SK-N-SH treated with all-trans-retinoic acid at 6 μM for 48 hours (cell line): Measurements from ENCODE around the gene RNF224.

Experiments used
- ATAC-seq: fragments of 200-7000 bp; cut with Tn5 transposase; 3 replicates; pipeline ENCODE4 v1.9.1; 2020; ENCODE audit warnings: mild to moderate bottlenecking, moderate library complexity
- ARNTL ChIP-seq: fragments of 450-650 bp; formaldehyde crosslinking; IDR thresholded peaks from 2 replicates; pipeline ENCODE4 v1.5.0; 2020; ENCODE audit warnings: low read depth, mild to moderate bottlenecking, moderate library complexity, borderline replicate concordance
- BACH2 ChIP-seq: fragments of 250-450 bp; sonication (Bioruptor Pico); IDR thresholded peaks from 2 replicates; pipeline ENCODE4 v1.9.0; 2021; ENCODE audit warnings: mild to moderate bottlenecking, borderline replicate concordance
- CSDC2 ChIP-seq: fragments of 250-450 bp; sonication (Bioruptor Pico); IDR thresholded peaks from 2 replicates; pipeline ENCODE4 v1.5.0; 2020; ENCODE audit warnings: mild to moderate bottlenecking, moderate library complexity
- ESRRG ChIP-seq: fragments of 250-450 bp; sonication (Bioruptor Pico); IDR thresholded peaks from 2 replicates; pipeline ENCODE4 v1.6.1; 2021; ENCODE audit warnings: mild to moderate bottlenecking
- GLIS3 ChIP-seq: fragments of 250-450 bp; sonication (Bioruptor Pico); IDR thresholded peaks from 2 replicates; pipeline ENCODE4 v1.5.0; 2020; ENCODE audit warnings: mild to moderate bottlenecking, moderate library complexity
- ISL1 ChIP-seq: fragments of 250-450 bp; sonication (Bioruptor Pico); IDR thresholded peaks from 2 replicates; pipeline ENCODE4 v2.1.2; 2022; ENCODE audit warnings: mild to moderate bottlenecking, moderate library complexity
- OSR1 ChIP-seq: fragments of 250-450 bp; sonication (Bioruptor Pico); IDR thresholded peaks from 2 replicates; pipeline ENCODE4 v1.8.0; 2022; ENCODE audit warnings: moderate library complexity, mild to moderate bottlenecking, inconsistent platforms
- PPARA ChIP-seq: fragments of 250-450 bp; sonication (Bioruptor Pico); IDR thresholded peaks from 2 replicates; pipeline ENCODE4 v1.5.0; 2020; ENCODE audit warnings: mild to moderate bottlenecking, borderline replicate concordance
- RARB ChIP-seq: fragments of 250-450 bp; sonication (Bioruptor Pico); IDR thresholded peaks from 2 replicates; pipeline ENCODE4 v1.8.0; 2021; ENCODE audit warnings: mild to moderate bottlenecking, moderate library complexity
- SNAI2 ChIP-seq: fragments of 250-450 bp; sonication (Bioruptor Pico); IDR thresholded peaks from 2 replicates; pipeline ENCODE4 v1.5.0; 2020; ENCODE audit warnings: mild to moderate bottlenecking, moderate library complexity
- TCF4 ChIP-seq: fragments of 250-450 bp; sonication (Bioruptor Pico); IDR thresholded peaks from 2 replicates; pipeline ENCODE4 v1.8.0; 2021; ENCODE audit warnings: mild to moderate bottlenecking, moderate library complexity, borderline replicate concordance
- TOX ChIP-seq: fragments of 250-450 bp; sonication (Bioruptor Pico); IDR thresholded peaks from 2 replicates; pipeline ENCODE4 v1.8.0; 2021; ENCODE audit warnings: mild to moderate bottlenecking, moderate library complexity, borderline replicate concordance
- ZC3H10 ChIP-seq: fragments of 250-450 bp; sonication (Bioruptor Pico); IDR thresholded peaks from 2 replicates; pipeline ENCODE4 v1.5.1; 2021; ENCODE audit warnings: mild to moderate bottlenecking, moderate library complexity
- ZFP3 ChIP-seq: fragments of 250-450 bp; sonication (Bioruptor Pico); IDR thresholded peaks from 2 replicates; pipeline ENCODE4 v1.5.0; 2020; ENCODE audit warnings: mild to moderate bottlenecking, moderate library complexity
- ZFP30 ChIP-seq: fragments of 450-650 bp; formaldehyde crosslinking; IDR thresholded peaks from 2 replicates; pipeline ENCODE4 v1.5.0; 2022; ENCODE audit warnings: mild to moderate bottlenecking, moderate library complexity
- ZNF565 ChIP-seq: fragments of 450-650 bp; formaldehyde crosslinking; conservative IDR thresholded peaks from 2 replicates; pipeline ENCODE4 v1.5.0; 2020; ENCODE audit warnings: low read depth, mild to moderate bottlenecking, moderate library complexity
- ZNF70 ChIP-seq: fragments of 450-650 bp; formaldehyde crosslinking; IDR thresholded peaks from 2 replicates; pipeline ENCODE4 v1.5.0; 2020; ENCODE audit warnings: mild to moderate bottlenecking, moderate library complexity
- ZNF8 ChIP-seq: fragments of 450-650 bp; formaldehyde crosslinking; IDR thresholded peaks from 2 replicates; pipeline ENCODE4 v1.5.0; 2020; ENCODE audit warnings: mild to moderate bottlenecking, moderate library complexity
- TF ChIP-seq, protein P1 (sequence below): fragments of 250-450 bp; sonication (Bioruptor Pico); IDR thresholded peaks from 2 replicates; pipeline ENCODE4 v1.5.1; 2020; ENCODE audit warnings: low read depth, mild to moderate bottlenecking, moderate library complexity
- TF ChIP-seq, protein P2 (sequence below): fragments of 250-450 bp; sonication (Bioruptor Pico); IDR thresholded peaks from 2 replicates; pipeline ENCODE4 v1.5.0; 2020; ENCODE audit warnings: mild to moderate bottlenecking, moderate library complexity
- TF ChIP-seq, protein P3 (sequence below): fragments of 250-450 bp; sonication (Bioruptor Pico); IDR thresholded peaks from 2 replicates; pipeline ENCODE4 v1.5.1; 2021; ENCODE audit warnings: mild to moderate bottlenecking, moderate library complexity
- TF ChIP-seq, protein P4 (sequence below): fragments of 250-450 bp; sonication (Bioruptor Pico); IDR thresholded peaks from 2 replicates; pipeline ENCODE4 v1.8.0; 2021; ENCODE audit warnings: low read depth, mild to moderate bottlenecking, moderate library complexity, borderline replicate concordance
- TF ChIP-seq, protein P5 (sequence below): fragments of 250-450 bp; sonication (Bioruptor Pico); IDR thresholded peaks from 2 replicates; pipeline ENCODE4 v1.8.0; 2020; ENCODE audit warnings: mild to moderate bottlenecking, moderate library complexity, borderline replicate concordance

Gene RNF224

DNA sequence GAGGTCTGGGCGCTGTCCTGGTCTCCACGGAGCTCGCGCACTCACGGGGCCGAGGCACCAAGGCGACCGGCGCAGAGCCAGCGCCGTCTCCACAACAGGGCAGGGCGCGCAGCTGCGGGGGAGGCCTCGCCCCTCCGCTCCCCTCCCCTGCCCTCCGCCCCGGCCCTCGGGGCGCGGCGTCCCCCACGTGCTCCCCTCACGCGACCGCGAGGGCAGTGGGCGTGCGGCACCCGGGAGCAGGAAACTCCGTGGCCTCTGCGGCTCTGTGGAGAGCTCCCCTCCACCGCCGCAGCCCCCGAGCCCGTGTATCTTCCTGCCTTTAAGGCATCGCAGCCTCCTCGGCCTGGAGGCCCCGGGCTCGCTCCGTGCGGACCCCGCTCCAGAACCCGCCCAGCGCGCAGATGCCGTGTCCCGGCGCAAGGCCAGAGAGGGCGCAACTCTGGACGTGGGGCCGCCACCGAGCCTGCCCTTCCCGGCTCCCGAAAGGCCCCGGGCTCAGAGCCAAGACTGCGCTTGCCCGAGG, 13.1 kb downstream of the RNF224 start:
- ATAC-seq = peak; percentile 45
- TF ChIP-seq RARB (CRISPR knock-in tag) (no peak), ESRRG (CRISPR knock-in tag) (no peak), ZNF8 (0 out of 2 replicates have a peak, but pooled peaks have one; percentile 12), ZNF70 (CRISPR knock-in tag) (no peak), ZC3H10 (CRISPR knock-in tag) (no peak), ARNTL (CRISPR knock-in tag) (no peak), GLIS3 (CRISPR knock-in tag) (no peak)
- TF ChIP-seq, protein P1, sequence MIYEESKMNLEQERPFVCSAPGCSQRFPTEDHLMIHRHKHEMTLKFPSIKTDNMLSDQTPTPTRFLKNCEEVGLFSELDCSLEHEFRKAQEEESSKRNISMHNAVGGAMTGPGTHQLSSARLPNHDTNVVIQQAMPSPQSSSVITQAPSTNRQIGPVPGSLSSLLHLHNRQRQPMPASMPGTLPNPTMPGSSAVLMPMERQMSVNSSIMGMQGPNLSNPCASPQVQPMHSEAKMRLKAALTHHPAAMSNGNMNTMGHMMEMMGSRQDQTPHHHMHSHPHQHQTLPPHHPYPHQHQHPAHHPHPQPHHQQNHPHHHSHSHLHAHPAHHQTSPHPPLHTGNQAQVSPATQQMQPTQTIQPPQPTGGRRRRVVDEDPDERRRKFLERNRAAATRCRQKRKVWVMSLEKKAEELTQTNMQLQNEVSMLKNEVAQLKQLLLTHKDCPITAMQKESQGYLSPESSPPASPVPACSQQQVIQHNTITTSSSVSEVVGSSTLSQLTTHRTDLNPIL = no peak

DNA sequence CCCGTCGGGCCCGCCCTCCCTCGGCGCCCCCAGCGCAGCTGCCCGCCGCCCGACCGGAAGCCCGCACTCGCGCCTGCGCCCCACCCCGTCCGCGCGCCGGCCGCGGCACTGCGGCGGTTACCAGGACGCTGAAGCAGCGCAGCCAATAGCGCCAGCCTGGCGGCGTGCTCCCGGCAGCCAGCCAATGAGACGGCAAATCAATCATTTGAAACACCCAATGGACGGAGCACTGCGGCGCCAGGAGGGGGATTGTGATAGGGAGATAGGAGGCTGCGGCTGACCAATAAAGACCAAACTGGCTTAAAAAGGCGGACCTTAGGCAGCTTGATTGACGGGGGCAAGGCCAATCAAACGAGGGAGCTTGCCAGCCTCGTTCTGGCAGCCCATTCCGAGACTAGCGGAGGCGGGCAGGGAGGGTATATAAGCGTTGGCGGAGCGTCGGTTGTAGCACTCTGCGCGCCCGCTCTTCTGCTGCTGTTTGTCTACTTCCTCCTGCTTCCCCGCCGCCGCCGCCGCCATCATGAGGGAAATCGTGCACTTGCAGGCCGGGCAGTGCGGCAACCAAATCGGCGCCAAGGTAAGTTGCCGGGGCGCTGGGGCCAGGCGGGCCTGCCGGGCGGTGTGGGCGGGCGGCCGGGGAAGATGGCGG, 13.7 kb downstream of the RNF224 start, which contains the start of gene TUBB4B:
TSS of gene TUBB4B (plus strand) at position 447 of the 649 bp plus-strand sequence. CDS start at position 521, 74 bp downstream.
- peak; percentile 72 for ATAC-seq

More for the DNA sequence above, 13.7 kb downstream of the RNF224 start, which contains the start of gene TUBB4B:
- TF ChIP-seq BACH2 (no peak), ESRRG (CRISPR knock-in tag) (no peak), ZNF8 (no peak), RARB (CRISPR knock-in tag) (no peak), ZNF565 (CRISPR knock-in tag) (no peak), ARNTL (CRISPR knock-in tag) (no peak), GLIS3 (CRISPR knock-in tag) (0 out of 2 replicates have a peak, but pooled peaks have one; percentile 86), ISL1 (CRISPR knock-in tag) (no peak), OSR1 (CRISPR knock-in tag) (no peak), ZC3H10 (CRISPR knock-in tag) (peak; percentile 84), ZFP3 (CRISPR knock-in tag) (no peak), TOX (CRISPR knock-in tag) (no peak), ZNF70 (CRISPR knock-in tag) (no peak), CSDC2 (CRISPR knock-in tag) (no peak), ZFP30 (no peak), SNAI2 (no peak), PPARA (no peak), TCF4 (no peak)
- TF ChIP-seq, protein P2, sequence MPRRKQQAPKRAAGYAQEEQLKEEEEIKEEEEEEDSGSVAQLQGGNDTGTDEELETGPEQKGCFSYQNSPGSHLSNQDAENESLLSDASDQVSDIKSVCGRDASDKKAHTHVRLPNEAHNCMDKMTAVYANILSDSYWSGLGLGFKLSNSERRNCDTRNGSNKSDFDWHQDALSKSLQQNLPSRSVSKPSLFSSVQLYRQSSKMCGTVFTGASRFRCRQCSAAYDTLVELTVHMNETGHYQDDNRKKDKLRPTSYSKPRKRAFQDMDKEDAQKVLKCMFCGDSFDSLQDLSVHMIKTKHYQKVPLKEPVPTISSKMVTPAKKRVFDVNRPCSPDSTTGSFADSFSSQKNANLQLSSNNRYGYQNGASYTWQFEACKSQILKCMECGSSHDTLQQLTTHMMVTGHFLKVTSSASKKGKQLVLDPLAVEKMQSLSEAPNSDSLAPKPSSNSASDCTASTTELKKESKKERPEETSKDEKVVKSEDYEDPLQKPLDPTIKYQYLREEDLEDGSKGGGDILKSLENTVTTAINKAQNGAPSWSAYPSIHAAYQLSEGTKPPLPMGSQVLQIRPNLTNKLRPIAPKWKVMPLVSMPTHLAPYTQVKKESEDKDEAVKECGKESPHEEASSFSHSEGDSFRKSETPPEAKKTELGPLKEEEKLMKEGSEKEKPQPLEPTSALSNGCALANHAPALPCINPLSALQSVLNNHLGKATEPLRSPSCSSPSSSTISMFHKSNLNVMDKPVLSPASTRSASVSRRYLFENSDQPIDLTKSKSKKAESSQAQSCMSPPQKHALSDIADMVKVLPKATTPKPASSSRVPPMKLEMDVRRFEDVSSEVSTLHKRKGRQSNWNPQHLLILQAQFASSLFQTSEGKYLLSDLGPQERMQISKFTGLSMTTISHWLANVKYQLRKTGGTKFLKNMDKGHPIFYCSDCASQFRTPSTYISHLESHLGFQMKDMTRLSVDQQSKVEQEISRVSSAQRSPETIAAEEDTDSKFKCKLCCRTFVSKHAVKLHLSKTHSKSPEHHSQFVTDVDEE (CRISPR knock-in tag) = 0 out of 2 replicates have a peak, but pooled peaks have one; percentile 28
- TF ChIP-seq, protein P3, sequence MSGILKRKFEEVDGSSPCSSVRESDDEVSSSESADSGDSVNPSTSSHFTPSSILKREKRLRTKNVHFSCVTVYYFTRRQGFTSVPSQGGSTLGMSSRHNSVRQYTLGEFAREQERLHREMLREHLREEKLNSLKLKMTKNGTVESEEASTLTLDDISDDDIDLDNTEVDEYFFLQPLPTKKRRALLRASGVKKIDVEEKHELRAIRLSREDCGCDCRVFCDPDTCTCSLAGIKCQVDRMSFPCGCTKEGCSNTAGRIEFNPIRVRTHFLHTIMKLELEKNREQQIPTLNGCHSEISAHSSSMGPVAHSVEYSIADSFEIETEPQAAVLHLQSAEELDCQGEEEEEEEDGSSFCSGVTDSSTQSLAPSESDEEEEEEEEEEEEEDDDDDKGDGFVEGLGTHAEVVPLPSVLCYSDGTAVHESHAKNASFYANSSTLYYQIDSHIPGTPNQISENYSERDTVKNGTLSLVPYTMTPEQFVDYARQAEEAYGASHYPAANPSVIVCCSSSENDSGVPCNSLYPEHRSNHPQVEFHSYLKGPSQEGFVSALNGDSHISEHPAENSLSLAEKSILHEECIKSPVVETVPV = no peak
- TF ChIP-seq, protein P1 = no peak
- TF ChIP-seq, protein P4, sequence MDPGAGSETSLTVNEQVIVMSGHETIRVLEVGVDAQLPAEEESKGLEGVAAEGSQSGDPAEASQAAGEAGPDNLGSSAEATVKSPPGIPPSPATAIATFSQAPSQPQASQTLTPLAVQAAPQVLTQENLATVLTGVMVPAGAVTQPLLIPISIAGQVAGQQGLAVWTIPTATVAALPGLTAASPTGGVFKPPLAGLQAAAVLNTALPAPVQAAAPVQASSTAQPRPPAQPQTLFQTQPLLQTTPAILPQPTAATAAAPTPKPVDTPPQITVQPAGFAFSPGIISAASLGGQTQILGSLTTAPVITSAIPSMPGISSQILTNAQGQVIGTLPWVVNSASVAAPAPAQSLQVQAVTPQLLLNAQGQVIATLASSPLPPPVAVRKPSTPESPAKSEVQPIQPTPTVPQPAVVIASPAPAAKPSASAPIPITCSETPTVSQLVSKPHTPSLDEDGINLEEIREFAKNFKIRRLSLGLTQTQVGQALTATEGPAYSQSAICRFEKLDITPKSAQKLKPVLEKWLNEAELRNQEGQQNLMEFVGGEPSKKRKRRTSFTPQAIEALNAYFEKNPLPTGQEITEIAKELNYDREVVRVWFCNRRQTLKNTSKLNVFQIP (CRISPR knock-in tag) = no peak
- TF ChIP-seq, protein P5, sequence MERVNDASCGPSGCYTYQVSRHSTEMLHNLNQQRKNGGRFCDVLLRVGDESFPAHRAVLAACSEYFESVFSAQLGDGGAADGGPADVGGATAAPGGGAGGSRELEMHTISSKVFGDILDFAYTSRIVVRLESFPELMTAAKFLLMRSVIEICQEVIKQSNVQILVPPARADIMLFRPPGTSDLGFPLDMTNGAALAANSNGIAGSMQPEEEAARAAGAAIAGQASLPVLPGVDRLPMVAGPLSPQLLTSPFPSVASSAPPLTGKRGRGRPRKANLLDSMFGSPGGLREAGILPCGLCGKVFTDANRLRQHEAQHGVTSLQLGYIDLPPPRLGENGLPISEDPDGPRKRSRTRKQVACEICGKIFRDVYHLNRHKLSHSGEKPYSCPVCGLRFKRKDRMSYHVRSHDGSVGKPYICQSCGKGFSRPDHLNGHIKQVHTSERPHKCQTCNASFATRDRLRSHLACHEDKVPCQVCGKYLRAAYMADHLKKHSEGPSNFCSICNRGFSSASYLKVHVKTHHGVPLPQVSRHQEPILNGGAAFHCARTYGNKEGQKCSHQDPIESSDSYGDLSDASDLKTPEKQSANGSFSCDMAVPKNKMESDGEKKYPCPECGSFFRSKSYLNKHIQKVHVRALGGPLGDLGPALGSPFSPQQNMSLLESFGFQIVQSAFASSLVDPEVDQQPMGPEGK = no peak
